GM10248 (cell line): Measurements from ENCODE around the gene OTULIN.
A peak's percentile ranks its signal among the peaks of the same experiment; 100 is the strongest.

Experiments used
- CTCF ChIA-PET: fragments of 300-600 bp; sonication (Branson Sonifier 250); formaldehyde crosslinking; extraction: SDS; loops from one replicate; lab custom pipeline; 2021; ENCODE audit warnings: antibody characterized with exemption; lab: Yijun Ruan, JAX
- POLR2A ChIA-PET: fragments of 350-650 bp; sonication (Branson Sonifier 250); formaldehyde crosslinking; extraction: SDS; loops from one replicate; lab custom pipeline; 2020; ENCODE audit warnings: antibody characterized with exemption; lab: Yijun Ruan, JAX
- DNase-seq: peaks from one replicate; pipeline ENCODE4 v3.0.0; 2012; ENCODE audit errors: extremely low spot score
- TF ChIP-seq, protein P1 (sequence below): IDR thresholded peaks from 2 replicates; pipeline ENCODE4 v1.5.1; 2012; ENCODE audit warnings: mild to moderate bottlenecking, low read depth; ENCODE audit errors: extremely low read depth, missing control alignments, control extremely low read depth

The OTULIN gene

DNA sequence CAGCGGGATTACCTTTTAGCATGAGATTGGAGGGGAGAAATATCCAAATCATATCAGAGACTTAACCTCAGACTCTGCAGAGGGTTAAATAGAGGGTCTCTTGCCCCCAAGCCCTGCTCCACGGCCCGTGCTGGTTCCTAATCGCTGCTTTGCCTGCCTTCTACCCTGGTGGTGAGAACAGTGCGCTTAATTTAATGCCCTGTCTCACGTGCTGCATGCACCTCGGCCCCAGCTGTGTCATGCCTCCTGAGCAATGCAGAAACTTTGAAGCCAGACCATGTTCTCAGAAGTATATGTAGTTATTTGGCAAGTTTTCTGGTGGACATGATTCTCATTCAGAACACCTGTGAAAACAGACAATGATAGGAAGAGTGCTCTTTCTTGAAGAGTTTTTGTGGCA is 1.4 kb downstream of the OTULIN start:
- ChIA-PET CTCF (interaction anchor here (0.7 to 4.8 kb wide), 3 partner anchors 12 to 19 kb away, joined by 3 to 27 read pairs (median 17); no protein-coding TSS in a partner anchor), POLR2A (interaction anchor here (1.2 kb wide), 1 partner anchor 10 kb away, joined by 3 read pairs; no protein-coding TSS in a partner anchor)
- TF ChIP-seq, protein P1, sequence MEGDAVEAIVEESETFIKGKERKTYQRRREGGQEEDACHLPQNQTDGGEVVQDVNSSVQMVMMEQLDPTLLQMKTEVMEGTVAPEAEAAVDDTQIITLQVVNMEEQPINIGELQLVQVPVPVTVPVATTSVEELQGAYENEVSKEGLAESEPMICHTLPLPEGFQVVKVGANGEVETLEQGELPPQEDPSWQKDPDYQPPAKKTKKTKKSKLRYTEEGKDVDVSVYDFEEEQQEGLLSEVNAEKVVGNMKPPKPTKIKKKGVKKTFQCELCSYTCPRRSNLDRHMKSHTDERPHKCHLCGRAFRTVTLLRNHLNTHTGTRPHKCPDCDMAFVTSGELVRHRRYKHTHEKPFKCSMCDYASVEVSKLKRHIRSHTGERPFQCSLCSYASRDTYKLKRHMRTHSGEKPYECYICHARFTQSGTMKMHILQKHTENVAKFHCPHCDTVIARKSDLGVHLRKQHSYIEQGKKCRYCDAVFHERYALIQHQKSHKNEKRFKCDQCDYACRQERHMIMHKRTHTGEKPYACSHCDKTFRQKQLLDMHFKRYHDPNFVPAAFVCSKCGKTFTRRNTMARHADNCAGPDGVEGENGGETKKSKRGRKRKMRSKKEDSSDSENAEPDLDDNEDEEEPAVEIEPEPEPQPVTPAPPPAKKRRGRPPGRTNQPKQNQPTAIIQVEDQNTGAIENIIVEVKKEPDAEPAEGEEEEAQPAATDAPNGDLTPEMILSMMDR: no peak
- peak; percentile 53 for DNase-seq

DNA sequence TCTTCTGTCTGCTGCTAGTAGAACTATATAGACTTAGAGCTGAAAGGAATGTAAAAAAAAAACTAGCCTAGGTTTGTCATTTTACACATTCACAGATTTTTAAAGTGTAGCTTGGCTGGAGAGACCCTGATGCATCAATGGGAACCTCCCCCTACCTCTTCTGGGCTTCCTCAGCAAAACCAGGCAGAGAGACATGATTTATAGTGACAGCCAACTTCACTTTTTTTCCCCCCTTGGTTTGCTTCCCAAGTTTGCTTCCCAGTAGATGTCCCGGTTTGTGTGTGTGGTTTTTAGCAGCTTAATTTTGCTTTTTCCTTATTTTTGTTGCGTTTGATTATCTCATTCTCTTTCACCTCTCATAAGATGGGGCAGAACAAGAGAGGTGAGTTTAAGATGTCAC is 1.8 kb downstream of the OTULIN start:
- POLR2A ChIA-PET: interaction anchor here (1.1 to 1.2 kb wide), 2 partner anchors 9 to 12 kb away, joined by 3 read pairs; no protein-coding TSS in a partner anchor
- no peak for DNase-seq
- CTCF ChIA-PET: interaction anchor here (0.7 to 4.8 kb wide), 4 partner anchors 11 to 18 kb away, joined by 3 to 27 read pairs (median 10); no protein-coding TSS in a partner anchor
- TF ChIP-seq, protein P1: no peak

DNA sequence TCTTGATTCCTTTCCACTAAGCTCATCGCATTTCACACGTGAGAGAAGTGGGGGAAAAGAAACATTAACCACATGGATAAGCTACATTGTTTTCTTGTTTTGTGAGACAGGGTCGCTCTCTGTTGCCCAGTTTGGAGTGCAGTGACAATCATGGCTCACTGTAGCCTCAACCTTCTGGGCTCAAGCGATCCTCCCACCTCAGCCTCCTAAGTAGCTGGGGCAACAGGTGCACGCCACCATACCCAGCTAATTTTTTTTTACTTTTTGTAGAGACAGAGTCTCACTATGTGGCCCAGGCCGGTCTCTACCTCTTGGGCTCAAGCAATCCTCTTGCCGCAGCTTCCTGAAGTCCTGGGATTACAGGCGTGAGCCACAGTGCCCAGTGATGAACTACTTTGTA is 2.8 kb downstream of the OTULIN start:
- no peak for DNase-seq
- POLR2A ChIA-PET: interaction anchor here (1.1 kb wide), 1 partner anchor 13 kb away, joined by 3 read pairs; no protein-coding TSS in a partner anchor
- TF ChIP-seq, protein P1: no peak
- CTCF ChIA-PET: interaction anchor here (0.7 to 4.8 kb wide), 6 partner anchors 10 to 315 kb away, joined by 3 to 27 read pairs (median 4); no protein-coding TSS in a partner anchor

DNA sequence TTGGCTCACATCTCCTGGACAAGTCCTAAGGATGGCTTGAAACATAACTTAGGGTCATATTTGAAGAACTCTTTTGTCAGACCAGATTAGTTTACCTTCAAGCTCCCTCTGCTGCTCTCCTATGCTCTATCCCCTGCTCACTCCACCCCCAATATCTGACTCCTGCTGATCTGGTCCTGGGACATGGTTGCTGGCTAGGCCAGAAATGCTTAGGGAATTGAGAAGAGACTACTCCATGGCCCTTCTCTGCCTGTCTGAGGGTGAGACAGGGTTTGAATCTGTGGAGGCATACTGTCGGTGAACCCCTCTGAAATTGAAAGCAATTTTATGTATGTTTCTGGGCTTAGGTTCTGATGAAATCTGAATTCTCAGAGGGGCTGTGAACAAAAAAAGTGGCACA is 3.3 kb downstream of the OTULIN start:
- POLR2A ChIA-PET: interaction anchor here (1.1 kb wide), 1 partner anchor 14 kb away, joined by 3 read pairs; no protein-coding TSS in a partner anchor
- TF ChIP-seq, protein P1: no peak
- CTCF ChIA-PET: interaction anchor here (0.7 to 4.8 kb wide), 5 partner anchors 10 to 316 kb away, joined by 3 to 27 read pairs (median 3); no protein-coding TSS in a partner anchor
- no peak for DNase-seq

DNA sequence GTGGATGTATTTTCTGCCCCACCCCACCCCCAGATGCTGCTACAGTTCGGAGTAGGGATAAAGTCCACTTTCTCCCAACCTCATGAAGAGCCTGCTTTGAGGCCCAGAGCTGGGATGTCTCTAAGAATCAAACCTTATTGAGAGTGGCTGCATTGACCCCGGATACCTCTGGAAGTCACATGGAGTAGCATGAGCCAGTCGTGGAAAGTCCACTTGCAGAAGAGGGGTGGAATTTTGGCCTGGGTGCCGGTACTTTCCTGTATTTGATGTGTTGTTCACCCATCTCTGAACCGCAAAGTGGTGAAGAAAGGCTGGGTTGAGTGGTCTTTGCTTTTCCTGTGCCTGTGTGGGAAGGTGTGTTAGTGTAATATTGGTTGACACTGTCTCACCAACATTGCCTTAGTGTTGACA is 3.7 kb downstream of the OTULIN start:
- POLR2A ChIA-PET: no interaction called here
- TF ChIP-seq, protein P1: no peak
- CTCF ChIA-PET: interaction anchor here (1.1 to 4.8 kb wide), 4 partner anchors 9 to 316 kb away, joined by 3 to 27 read pairs (median 10); no protein-coding TSS in a partner anchor
- DNase-seq: no peak

DNA sequence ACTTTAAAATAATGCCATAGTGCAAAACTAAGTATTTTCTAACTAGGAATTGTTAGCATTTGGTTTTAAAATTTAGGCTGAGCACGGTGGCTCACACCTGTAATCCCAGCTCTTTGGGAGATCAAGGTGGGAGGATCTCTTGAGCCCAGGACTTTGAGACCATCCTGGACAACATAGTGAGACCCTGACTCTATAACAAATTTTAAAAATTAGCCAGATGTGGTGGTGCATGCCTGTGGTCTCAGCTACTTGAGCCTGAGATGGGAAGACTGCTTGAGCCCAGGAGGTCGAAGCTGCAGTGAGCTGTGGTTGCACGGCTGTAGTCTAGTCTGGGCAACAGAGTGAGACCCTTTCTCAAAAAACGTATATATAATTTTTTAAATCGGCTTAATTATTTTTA is 4.9 kb downstream of the OTULIN start:
- TF ChIP-seq, protein P1: no peak
- DNase-seq: no peak

More for the DNA sequence above, 4.9 kb downstream of the OTULIN start:
- POLR2A ChIA-PET: no interaction called here
- CTCF ChIA-PET: interaction anchor here (1.4 to 4.8 kb wide), 5 partner anchors 8 to 59 kb away, joined by 4 to 27 read pairs (median 6); no protein-coding TSS in a partner anchor
